DMS53 treated with DMSO at 0.1 percent for 48 hours (cell line): ENCODE measurements around the gene FAM13C.
"Not testable (repeated sequence)": the region's sequence is repeated elsewhere in the genome, so short reads cannot be mapped to it uniquely, and the experiment has no call there.

Experiments
- DNase-seq: peaks from one replicate; lab custom pipeline; 2025; ENCODE audit not compliant: unreplicated experiment; lab: John Stamatoyannopoulos, UW

Gene FAM13C

DNA sequence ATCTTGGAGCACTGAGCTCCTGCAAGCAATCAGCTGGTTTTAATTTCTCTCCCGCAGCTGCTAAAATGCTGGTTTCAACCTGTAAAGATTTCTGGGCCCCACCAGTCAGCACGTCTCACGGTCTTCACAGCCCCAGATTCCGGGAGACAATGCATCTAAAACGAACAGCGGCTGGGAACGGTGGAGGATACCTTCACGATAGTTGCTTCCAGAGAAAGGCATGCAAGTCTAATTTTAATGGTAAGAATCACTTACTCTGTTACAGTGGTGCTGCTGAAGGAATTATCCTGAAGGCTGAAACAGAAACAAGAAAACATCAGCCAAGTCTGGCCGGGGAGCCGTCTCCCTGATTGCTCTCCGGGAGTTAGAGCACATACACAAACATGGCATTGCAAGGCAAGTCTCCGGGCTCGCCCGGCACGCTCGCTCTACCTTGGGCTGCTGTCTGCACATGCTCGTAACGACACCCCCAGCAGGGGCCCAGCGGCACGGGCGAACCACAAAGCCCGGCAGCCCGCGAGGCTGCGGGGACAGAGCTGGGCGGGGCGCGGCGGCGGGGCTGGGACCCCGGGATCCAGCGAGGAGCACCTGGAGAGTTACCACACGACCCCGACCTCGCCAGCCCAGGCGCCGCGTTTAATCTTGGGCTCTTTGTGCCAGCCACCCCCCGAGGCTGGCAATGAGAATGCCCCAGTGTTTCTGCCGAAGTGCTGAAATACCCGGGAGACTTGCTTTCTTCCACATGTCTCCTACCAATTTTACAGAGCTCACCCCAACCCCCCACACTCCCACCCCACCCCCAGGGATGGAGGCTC lies at the start of gene FAM13C:
FAM13C (minus strand) TSS at position 406 of the 815 bp plus-strand sequence; CDS start at position 317, 89 bp downstream.
- DNase-seq: peak; percentile 68

DNA sequence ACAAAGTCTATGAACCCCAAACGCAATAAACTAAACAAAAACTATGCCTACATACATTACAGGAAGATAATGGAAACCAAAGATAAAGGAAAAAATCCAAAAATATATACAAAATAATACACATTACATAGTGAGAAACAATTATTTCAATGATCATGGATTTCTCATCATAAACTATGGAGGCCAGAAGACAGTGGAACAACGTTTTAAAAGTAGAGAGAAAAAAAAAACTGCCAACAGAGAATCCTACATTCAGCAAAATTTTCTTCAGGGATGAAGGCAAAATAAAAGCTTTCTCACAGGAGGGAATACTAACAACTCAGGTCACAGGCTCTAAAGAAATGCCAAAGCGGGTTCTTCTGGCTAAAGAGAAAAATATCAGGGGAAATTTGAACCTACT lies 42.9 kb upstream of the FAM13C start:
- no peak for DNase-seq

DNA sequence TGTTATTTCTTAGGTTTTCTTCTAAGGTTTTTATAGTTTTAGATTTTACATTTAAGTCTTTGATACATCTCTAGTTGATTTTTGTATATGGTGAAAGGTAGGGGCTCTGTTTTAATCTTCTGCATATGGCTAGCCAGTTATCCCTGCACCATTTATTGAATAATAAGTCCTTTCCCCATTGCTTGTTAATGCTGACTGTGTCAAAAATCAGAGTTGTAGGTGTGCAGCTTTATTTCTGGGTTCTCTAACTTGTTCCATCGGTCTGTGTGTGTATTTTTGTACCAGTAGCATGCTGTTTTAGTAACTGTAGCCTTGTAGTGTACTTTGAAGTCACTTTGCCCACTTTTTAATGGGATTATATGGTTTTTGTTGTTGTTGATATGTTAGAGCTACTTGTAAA lies 37.9 kb upstream of the FAM13C start:
- DNase-seq: no peak

DNA sequence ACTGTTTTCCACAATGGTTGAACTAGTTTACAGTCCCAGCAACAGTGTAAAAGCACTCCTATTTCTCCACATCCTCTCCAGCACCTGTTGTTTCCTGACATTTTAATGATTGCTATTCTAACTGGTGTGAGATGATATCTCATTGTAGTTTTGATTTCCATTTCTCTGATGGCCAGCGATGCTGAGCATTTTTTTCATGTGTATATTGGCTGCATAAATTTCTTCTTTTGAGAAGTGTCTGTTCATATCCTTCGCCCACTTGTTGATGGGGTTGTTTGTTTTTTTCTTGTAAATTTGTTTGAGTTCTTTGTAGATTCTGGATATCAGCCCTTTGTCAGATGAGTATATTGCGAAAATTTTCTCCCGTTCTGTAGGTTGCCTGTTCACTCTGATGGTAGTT lies 37.0 kb upstream of the FAM13C start:
- DNase-seq: not testable (repeated sequence)

DNA sequence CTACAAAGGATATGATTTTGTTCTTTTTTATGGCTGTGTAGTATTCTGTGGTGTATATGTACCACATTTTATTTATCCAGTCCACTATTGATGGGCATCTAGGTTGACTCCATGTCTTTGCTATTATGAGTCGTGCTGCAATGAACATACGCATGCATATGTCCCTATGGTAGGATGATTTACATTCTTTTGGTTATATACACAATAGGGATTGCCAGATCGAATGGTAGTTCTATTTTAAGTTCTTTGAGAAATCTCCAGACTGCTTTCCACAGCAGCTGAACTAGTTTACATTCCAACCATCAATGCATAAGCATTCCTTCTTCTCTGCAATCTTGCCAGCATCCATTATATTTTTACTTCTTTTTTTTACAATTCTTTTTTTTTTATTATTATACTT lies 35.6 kb upstream of the FAM13C start:
- no peak for DNase-seq

DNA sequence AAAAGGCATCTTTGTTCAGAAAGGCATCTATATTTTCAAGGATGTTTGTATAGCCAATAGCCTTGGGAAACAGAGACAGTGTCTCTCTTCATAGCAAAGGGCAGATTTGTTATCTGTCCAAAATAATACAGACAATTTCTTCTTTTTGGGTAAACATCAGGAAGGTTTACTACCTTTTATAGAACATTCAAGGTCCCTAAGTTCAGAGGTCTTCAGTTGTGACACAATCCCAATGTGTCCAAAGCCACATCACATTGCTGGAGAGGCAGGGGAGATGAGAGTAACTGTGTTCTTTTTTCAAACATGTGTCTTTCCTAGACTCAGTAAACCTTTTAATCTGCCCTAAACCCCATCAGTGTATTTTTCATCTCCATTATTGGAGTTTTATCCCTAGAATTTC lies 33.6 kb upstream of the FAM13C start:
- DNase-seq: no peak

DNA sequence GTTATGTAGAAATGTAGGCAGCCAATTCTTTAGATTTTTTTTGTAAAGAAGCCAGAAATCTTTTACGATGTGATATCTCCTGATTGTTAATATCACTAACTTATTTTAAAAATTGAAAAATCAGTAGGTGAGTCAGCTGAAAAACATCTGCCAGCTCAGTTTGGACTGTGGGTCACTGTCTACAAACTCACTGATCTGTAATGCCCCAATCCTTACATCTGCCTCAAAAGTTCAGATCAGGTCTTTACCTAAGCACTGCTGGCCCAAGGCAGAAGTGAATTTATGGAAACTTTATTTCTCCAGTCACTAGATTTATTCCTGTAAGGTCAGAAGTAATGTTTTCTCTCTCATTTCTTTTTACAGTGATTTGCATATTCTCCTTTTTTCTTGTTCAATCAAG lies 31.0 kb upstream of the FAM13C start:
- DNase-seq: no peak

DNA sequence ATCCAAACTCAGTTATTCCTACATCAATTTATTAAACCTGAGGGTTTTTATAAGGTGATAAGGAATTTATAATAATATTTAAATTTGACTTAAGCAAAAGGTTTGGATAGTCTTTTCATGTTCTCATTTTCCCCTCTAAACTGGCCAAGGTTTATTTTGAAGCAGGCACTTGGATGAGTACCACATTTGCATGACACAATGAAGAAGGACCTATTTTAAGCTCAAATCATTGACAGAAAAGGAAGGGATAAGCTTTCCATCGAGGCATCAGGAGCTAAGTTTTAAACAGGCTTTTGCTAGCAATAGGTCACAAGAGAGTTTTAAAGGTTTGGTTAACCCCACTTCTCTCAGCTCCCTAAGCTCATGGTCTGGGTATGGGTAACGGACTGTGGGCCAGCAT lies 28.7 kb upstream of the FAM13C start:
- no peak for DNase-seq

DNA sequence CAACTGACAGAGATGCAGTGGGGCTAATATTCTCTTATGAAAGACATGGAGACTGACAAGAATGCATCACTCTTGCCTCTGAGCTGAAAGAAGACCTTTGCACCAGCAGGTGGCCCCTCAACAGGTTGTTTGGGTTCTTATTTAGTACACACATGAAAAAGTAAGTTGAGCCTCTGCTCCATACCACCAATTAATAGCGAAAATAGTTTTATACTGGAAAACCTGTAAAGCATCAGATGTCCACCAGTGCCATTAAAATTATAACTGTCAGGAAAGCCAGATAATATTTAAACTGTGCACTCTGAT lies 26.3 kb upstream of the FAM13C start:
- no peak for DNase-seq

DNA sequence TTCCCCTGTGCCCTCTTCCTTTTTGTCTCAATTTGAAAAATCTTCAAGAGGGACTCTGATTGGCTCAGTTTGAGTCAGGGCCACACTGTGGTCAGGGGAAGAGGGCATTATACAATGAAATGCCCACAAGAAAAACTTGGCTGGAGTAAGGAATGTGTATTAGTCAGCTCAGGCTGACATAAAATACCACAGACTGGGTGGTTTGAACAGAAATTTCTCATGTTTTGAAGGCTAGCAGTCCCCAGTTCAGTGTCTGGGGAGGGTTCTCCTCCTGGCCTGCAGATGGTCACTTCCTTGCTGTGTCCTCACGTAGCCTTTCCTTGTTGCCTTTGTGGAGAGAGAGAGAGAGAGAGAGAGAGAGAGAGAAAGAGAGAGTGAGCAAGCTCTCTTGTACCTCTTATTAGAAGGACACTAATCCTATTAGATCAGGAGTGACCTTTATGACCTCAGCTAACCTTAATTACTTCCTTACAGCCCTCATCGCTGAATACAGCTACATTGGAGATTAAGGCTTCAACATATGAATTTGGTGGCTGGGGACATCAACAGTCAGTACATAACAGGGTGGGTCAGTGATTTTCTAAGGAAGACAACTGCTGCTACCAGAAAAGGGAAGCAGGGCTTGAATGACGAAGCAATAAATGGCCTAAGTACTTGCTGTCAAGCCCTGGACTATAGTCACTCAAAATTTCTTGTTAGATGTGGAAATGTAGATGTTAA lies 25.8 kb upstream of the FAM13C start:
- no peak for DNase-seq

DNA sequence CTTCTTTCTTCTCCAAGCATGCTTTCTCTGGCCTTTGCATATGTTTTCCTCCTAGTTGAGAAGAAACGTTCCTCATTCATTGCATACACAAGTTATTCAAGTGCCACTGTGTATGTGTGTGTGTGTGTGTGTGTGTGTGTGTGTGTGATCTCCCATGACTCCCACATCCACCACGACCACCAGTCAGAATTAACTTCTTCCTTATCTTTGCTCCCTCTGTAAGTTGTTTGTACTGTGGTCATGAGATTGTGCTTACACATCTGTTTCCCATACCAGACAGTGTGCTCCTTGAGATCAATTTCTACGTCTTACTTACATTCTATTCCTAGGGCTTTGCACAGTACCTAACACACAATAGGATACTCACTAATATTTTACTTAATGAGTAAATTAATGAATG lies 22.4 kb upstream of the FAM13C start:
- no peak for DNase-seq

DNA sequence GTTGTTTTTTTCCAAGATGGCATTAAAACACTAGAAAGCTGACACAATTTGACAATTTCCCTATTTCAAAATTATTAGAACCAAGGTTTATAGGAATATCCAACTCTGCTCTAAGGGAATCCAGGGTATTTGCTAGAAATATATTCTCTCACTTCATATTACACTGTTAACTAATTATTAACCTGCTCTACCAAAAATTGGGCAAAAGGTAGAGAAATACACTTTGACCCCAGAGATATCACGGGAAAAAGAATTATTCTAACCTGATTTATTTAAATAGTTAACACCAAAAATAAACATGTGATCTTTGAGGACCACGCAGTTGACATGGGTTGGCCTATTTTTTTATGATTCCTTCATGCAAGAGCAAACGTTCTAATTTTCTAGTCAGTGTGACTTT lies 21.6 kb upstream of the FAM13C start:
- DNase-seq: no peak

DNA sequence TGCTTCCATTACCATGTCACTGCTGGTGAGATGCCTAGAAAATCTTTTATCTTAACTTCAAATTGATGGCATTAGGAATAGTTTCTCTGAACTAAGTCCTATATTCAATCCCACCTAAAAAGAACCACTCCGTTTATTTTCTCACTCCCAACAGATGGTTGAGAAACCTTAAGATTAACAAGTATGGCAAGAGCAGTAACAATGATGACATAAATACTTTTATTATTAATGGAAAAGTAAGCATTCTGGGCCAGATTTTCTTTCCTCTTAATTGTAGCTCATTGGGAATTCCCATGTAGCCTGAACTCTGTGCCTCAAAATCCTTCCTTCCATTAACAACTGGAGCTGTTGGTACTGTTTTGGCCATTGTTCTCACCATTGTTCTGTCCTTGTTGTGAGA lies 21.1 kb upstream of the FAM13C start:
- no peak for DNase-seq

DNA sequence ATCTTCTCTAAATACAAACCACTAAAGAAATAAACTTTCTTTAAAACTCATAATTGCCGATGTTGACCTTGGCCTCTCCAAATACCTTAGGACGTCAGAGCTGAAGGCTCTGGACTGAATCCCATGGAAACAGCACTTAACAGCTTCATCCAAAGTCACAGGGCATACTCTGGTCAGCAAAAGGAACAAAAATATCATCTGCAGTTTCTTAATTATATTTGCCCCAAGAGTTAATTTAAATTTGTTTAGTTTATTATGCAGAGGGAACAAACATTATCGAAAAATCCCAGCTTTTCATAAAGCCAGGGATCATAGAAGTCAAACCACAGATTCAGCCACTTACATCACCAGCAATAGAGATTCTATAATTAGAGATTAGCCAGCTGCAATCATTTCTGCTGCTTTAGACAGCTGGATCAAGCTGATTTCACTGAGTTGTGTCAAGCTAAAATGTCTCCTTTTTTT lies 20.5 kb upstream of the FAM13C start:
- DNase-seq: no peak

DNA sequence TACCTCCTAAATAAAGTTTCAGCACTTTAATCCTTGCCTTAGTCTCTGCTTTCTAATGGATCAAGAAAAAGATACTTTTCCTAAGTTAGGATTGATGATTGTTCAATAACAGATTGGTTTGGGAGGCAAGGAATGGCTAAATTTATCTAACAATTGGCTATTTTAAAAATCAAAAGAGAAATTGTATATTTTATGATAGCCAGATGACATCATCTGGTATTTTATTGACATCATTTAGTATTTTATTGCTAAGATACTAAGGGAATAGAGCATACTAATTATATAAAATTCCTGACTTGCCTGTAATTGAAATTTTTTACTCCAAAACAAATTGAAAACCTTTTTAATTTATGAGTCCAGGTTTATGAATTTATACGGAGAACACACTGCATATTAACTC lies 19.3 kb upstream of the FAM13C start:
- no peak for DNase-seq

DNA sequence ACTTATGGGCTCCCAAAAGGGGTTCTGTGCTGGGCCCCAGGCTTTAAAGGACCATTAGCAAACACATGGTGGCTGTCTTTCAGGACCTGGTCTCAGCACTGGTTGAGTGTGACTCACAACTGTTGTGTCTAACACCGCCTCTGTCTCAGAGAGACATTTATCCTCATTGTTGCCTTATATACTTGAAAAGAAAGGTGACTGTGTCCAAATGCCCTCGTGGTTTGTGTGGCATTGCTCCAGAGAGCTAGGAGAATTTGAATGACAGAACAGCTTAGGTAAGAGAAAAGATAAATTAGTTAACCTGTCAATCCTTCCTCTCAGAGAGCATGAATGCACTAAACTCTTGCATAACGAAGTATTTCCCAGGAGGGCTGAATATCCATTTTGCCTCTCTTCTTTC lies 14.5 kb upstream of the FAM13C start:
- DNase-seq: no peak

DNA sequence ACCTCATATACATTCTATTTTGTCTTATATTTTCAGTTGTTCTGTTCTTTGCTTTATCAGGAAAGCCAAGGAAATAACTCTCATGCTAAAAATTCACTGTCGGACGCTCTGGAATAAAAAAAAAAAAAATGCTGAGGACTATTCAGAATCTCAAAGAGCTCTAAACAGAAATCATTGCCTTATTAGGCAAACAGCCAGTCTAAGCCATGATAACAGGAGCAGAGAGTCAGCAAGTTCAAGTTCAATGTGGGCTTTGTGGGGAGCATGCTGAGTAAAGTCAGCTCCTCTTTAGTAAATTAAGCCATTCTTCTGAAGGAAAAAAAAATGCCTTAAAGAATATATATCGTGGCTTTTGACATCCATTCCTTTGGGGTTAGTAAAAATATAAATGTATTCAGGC lies 13.6 kb upstream of the FAM13C start:
- no peak for DNase-seq

DNA sequence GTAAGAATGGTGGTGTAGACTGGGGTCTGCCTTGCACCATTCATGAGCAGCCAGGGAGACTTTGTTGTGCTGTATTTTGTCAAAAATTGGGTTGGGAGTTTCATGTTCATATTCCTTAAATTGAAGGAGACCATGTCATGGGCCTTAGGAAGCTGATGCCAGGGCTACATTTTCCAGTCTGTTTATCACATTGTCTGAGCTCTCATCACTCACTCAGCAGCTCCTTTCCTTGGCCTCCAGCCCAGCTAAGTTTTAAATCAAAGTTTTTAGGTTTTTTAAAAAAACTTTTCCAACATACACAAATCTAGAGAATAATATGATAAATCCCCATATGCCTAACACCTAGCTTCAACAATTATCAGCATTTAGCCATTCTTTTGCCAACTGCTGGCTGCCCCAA lies 12.6 kb upstream of the FAM13C start:
- no peak for DNase-seq

DNA sequence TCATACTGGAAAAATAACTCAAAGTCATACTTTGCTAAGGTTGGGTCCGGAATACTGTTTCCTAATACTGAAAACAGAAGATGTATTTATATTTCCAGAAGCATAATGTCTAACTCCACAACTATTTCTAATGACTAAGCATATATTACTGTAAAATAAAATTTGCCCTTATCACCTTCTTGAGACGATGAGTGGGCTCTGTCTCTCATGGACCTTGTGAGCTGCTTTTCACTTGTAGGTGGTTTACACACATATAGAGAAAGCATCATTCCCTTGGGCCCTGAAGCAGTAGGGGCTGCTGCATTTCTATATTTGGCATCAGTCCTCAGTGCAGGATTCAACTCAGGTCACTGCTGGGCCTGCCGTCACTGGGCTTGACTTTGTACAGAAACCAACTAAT lies 10.7 kb upstream of the FAM13C start:
- DNase-seq: no peak

DNA sequence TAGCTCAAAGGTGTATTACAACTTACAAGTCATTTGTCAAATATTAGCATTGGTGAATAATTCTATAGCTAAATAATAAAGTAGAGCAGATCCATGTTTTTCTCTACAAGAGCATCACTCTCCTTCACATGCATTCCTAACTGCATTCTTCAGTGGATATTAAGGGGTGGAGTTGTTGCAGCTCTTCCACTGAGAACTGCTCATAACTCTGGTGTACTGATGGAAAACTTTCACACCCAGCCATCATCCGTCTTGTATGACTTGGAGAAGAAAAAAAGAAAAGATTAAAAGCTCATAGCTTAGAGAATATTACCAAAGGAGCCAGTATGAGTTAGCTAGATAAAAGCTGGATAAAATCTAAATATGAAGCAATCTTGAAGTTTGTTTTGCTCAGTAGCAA lies 10.2 kb upstream of the FAM13C start:
- DNase-seq: no peak

DNA sequence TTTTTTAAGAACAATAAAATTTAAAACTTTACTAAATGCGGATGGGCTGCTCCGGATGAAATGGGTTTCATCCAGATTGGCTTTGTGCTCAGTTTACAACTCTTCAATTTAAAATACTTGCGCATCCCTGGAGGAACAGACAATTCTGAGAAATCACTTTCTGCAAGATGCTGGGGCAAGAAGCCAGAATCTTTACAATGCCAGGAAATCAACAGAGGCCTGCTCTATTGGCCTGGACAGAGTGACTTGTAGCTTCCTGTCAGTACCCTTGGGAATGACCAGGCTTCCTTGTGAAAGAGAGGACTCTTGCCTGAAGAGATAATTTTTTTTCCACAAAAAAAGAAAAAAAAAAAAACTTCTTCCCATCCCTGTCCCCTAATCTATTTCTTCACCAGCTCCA lies 3.9 kb upstream of the FAM13C start:
- DNase-seq: no peak

DNA sequence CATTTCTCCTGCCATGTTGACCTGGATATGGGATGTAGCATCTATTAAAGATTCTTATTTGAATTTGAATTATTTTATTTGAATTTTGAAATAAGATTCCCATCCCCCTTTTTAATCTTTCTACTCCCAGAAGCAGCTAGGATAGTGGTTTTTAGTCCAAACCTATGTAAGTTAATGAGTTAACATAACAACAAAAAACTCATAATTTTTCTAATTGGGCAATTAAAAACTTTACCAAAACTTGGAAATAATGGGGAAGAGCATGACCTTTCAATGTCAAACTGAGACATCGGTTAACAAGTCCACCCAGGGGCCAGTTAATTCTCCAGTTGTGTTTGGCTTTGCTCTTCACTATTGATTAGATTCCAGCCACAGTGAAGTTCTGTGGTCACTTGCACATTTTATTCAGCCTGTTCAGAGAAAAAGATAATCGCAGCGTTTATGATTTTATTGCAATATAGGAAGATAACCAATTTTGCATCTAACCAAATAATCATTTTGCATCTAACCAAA lies 1.2 kb upstream of the FAM13C start:
- DNase-seq: no peak
